ENCODE results near the gene ST7.

DNA sequence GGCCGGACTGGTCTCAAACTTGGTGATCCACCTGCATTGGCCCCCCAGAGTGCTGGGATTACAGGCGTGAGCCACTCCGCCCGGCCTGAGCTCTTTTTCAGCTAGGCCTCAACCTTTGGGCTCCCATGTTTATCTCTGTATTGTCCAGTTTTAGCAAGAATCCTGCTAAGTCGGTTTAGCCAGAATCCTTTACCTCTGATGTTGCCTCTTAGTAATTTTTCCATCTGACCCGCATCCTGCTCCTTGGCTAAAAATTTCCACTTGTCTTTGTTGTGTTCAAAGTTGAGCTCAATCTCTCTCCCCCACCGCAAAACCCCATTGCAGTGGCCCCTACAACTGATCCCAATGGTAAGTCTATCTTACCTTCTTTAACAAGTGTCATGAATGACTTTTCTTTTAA is 20.7 kb upstream of the ST7 start:
- TF ChIP-seq FOXA1 (IDR thresholded peaks at IDR 0.05) (no peak), SP1 (IDR thresholded peaks at IDR 0.05) (no peak), L3MBTL2 (conservative IDR thresholded peaks at IDR 0.05) (no peak), FOXM1 (IDR thresholded peaks at IDR 0.05; ENCODE audit: borderline replicate concordance) (no peak), ZNF384 (IDR thresholded peaks at IDR 0.05) (no peak), LEF1 (IDR thresholded peaks at IDR 0.05; ENCODE audit: borderline replicate concordance) (no peak)

Data from HEK293T (cell line).